ENCODE results near the gene AGO3.

The AGO3 gene

GRCh38 chr1:36083635-36084496 is 153.0 kb downstream of the AGO3 start, which contains the start of gene TEKT2:
Gene TEKT2 (plus strand): TSS chr1:36084094. CDS start chr1:36084922, 828 bp downstream.
- no peak for TF ChIP-seq CTCF (IDR thresholded peaks at IDR 0.05; ENCODE audit: low read depth, low read length, missing control alignments)
- DNase-seq (ENCODE audit: extremely low read depth, low read depth), result no peak
- peak within 1 kb of the TSS; percentile 33 for H3K4me3 ChIP-seq (replicated peaks; ENCODE audit: low read depth, low read length)

- TF ChIP-seq CTCF (IDR thresholded peaks at IDR 0.05; ENCODE audit: low read depth, low read length, missing control alignments), result no peak
- H3K4me3 ChIP-seq (replicated peaks; ENCODE audit: low read depth, low read length), result peak overlapping the region; percentile 33
- DNase-seq (ENCODE audit: extremely low read depth, low read depth), result no peak
These were observed 153.7 kb downstream of the AGO3 start for GRCh38 chr1:36084497-36085115.

- H3K4me3 ChIP-seq (replicated peaks; ENCODE audit: low read depth, low read length), result no peak overlapping the region
- no peak for TF ChIP-seq CTCF (IDR thresholded peaks at IDR 0.05; ENCODE audit: low read depth, low read length, missing control alignments)
- no peak for DNase-seq (ENCODE audit: extremely low read depth, low read depth)
These were observed 154.2 kb downstream of the AGO3 start for GRCh38 chr1:36085126-36085525.

GRCh38 chr1:36085686-36086526 is 155.0 kb downstream of the AGO3 start:
- DNase-seq (ENCODE audit: extremely low read depth, low read depth), result no peak
- TF ChIP-seq CTCF (IDR thresholded peaks at IDR 0.05; ENCODE audit: low read depth, low read length, missing control alignments), result no peak
- no peak overlapping the region for H3K4me3 ChIP-seq (replicated peaks; ENCODE audit: low read depth, low read length)

GRCh38 chr1:36086529-36087232 is 155.8 kb downstream of the AGO3 start:
- no peak overlapping the region for H3K4me3 ChIP-seq (replicated peaks; ENCODE audit: low read depth, low read length)
- no peak for TF ChIP-seq CTCF (IDR thresholded peaks at IDR 0.05; ENCODE audit: low read depth, low read length, missing control alignments)
- no peak for DNase-seq (ENCODE audit: extremely low read depth, low read depth)

Data from HFF-Myc (cell line).